ENCODE data around the gene GOLGA8F. TPM values are rescaled to one million over a fixed set of nuclear protein-coding genes. Genes with fewer than 3 reads are reported as not detected.
"Not testable (repeated sequence)": the region's sequence is repeated elsewhere in the genome, so short reads cannot be mapped to it uniquely, and the experiment has no call there.

The GOLGA8F gene
- polyA plus RNA-seq (2013, experiment 1 of 2; ENCODE audit: insufficient read length): not detected
- polyA plus RNA-seq (2013, experiment 2 of 2; ENCODE audit: insufficient read length): not detected

- DNase-seq: not testable (repeated sequence)
These were observed at the start of gene GOLGA8F for GRCh38 chr15:28378364-28378763. Gene GOLGA8F (plus strand): TSS chr15:28378664. CDS start chr15:28378762, 98 bp downstream.

GRCh38 chr15:28357984-28358383 is 20.5 kb upstream of the GOLGA8F start, which contains the start of gene GOLGA6L24:
Gene GOLGA6L24 (minus strand): TSS chr15:28358084. CDS start chr15:28358023, 61 bp downstream.
- not testable (repeated sequence) for DNase-seq

GRCh38 chr15:28365502-28365901 is 13.0 kb upstream of the GOLGA8F start:
- not testable (repeated sequence) for DNase-seq

GRCh38 chr15:28380053-28380452 is 1.6 kb downstream of the GOLGA8F start:
- DNase-seq: not testable (repeated sequence)

GRCh38 chr15:28396022-28396421 is 17.6 kb downstream of the GOLGA8F start:
- DNase-seq: not testable (repeated sequence)

GRCh38 chr15:28402774-28403435 is 24.4 kb downstream of the GOLGA8F start:
- DNase-seq: not testable (repeated sequence)

GRCh38 chr15:28420470-28420869 is 42.0 kb downstream of the GOLGA8F start:
- not testable (repeated sequence) for DNase-seq

- not testable (repeated sequence) for DNase-seq
These were observed 57.1 kb downstream of the GOLGA8F start for GRCh38 chr15:28435594-28435993.

Data from fibroblast of skin of scalp (primary cell).